WTC11 (cell line): ENCODE results near the gene NEK11.

Experiments
- CREB1 ChIP-seq: sonication (generic); formaldehyde crosslinking; IDR thresholded peaks from 2 replicates; pipeline ENCODE4 v1.8.0; 2023; ENCODE audit warnings: mild to moderate bottlenecking, missing genetic modification reagents
- CTCF ChIP-seq: fragments of 200-600 bp; IDR thresholded peaks from 2 replicates; pipeline ENCODE4 v1.8.0; 2022; ENCODE audit warnings: antibody characterized with exemption
- ZNF263 ChIP-seq: sonication (generic); formaldehyde crosslinking; IDR thresholded peaks from 2 replicates; pipeline ENCODE4 v1.8.1; 2022; ENCODE audit warnings: low read depth, mild to moderate bottlenecking, moderate library complexity, missing genetic modification reagents

DNA sequence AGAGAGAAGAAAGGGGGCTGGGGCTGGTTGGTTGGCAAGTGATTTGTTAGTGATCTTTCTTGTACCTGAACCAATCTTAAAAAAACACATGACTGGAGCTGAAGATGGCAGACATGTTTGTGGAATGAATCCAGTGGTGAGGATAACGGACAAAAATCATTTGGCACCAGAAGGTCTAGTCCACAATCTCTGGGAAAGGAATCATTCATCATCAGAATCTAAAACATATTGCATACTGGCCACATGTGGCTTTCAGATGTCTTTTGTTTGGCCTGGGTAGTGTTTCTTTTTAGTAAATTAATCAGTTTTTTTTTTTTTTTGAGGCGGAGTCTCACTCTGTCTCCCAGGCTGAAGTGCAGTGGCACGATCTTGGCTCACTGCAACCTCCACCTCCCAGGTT is 5.0 kb downstream of the NEK11 start:
- TF ChIP-seq CTCF (no peak), CREB1 (CRISPR knock-in tag) (no peak), ZNF263 (no peak)
